ENCODE measurements around the gene CNRIP1.

GRCh38 chr2:68295516-68295915, 24.2 kb downstream of the CNRIP1 start:
- TF ChIP-seq POLR2AphosphoS5 (IDR thresholded peaks at IDR 0.05) (no peak), CTCF (IDR thresholded peaks at IDR 0.05) (no peak), POLR2A (IDR thresholded peaks at IDR 0.05; ENCODE audit: low read depth) (no peak)
